Parathyroid adenoma (tissue), 2 donors: ENCODE data around the gene KIF26B.

Source experiments
- H2AFZ ChIP-seq: fragments of 300-600 bp; sonication (generic); one replicate; pipeline ENCODE4 v1.7.0; 2017; ENCODE audit warnings: antibody characterized with exemption, mild to moderate bottlenecking
- H3K27ac ChIP-seq: fragments of 300-600 bp; sonication (generic); one replicate; pipeline ENCODE4 v1.7.0; 2017
- H3K27me3 ChIP-seq: fragments of 300-600 bp; sonication (generic); one replicate; pipeline ENCODE4 v1.7.0; 2017; ENCODE audit warnings: low read length; ENCODE audit not compliant: control insufficient read depth, insufficient read depth
- H3K36me3 ChIP-seq: fragments of 300-600 bp; sonication (generic); one replicate; pipeline ENCODE4 v1.7.0; 2017; ENCODE audit warnings: low read length; ENCODE audit not compliant: control insufficient read depth, insufficient read depth
- H3K4me1 ChIP-seq: fragments of 300-600 bp; sonication (generic); one replicate; pipeline ENCODE4 v1.7.0; 2017; ENCODE audit warnings: control low read depth
- H3K4me2 ChIP-seq: fragments of 300-600 bp; sonication (generic); one replicate; pipeline ENCODE4 v1.7.0; 2017; ENCODE audit warnings: low read length
- H3K4me3 ChIP-seq: fragments of 300-600 bp; sonication (generic); one replicate; pipeline ENCODE4 v1.7.0; 2017; ENCODE audit warnings: low read depth, low read length
- H3K79me2 ChIP-seq: fragments of 300-600 bp; sonication (generic); one replicate; pipeline ENCODE4 v1.7.0; 2017; ENCODE audit warnings: control low read depth
- H3K9ac ChIP-seq: fragments of 300-600 bp; sonication (generic); one replicate; pipeline ENCODE4 v1.7.0; 2017; ENCODE audit warnings: mild to moderate bottlenecking
- H3K9me3 ChIP-seq: fragments of 300-600 bp; sonication (generic); one replicate; pipeline ENCODE4 v1.7.0; 2017; ENCODE audit warnings: low read length; ENCODE audit not compliant: control insufficient read depth
- CTCF ChIP-seq: fragments of 300-600 bp; sonication (generic); IDR thresholded peaks from one replicate; pipeline ENCODE4 v1.7.0; 2017; ENCODE audit warnings: antibody characterized with exemption, mild to moderate bottlenecking
- donor health status: primary hyperparathyroidism.

KIF26B gene

GRCh38 chr1:245749053-245749452 is 594.3 kb downstream of the KIF26B start:
- no peaks in the 10 kb centered on the region for H3K79me2 ChIP-seq
- no peaks in the 10 kb centered on the region for H3K27me3 ChIP-seq
- no peak overlapping the region for H2AFZ ChIP-seq
- no peak overlapping the region for H3K4me2 ChIP-seq
- H3K9me3 ChIP-seq: no peaks in the 10 kb centered on the region
- no peaks in the 10 kb centered on the region for H3K36me3 ChIP-seq
- no peak for TF ChIP-seq CTCF
- H3K27ac ChIP-seq: no peak overlapping the region
- no peak overlapping the region for H3K4me3 ChIP-seq
- no peaks in the 10 kb centered on the region for H3K4me1 ChIP-seq
- H3K9ac ChIP-seq: no peak overlapping the region

GRCh38 chr1:245750261-245750660 is 595.5 kb downstream of the KIF26B start:
- Histone ChIP-seq H3K36me3 (no peaks in the 10 kb centered on the region), H3K4me3 (no peak overlapping the region), H3K79me2 (no peaks in the 10 kb centered on the region), H3K9me3 (no peaks in the 10 kb centered on the region), H3K27me3 (no peaks in the 10 kb centered on the region), H3K4me2 (no peak overlapping the region), H3K9ac (no peak overlapping the region), H3K27ac (no peak overlapping the region), H2AFZ (no peak overlapping the region), H3K4me1 (no peaks in the 10 kb centered on the region)
- no peak for TF ChIP-seq CTCF

- TF ChIP-seq CTCF: no peak
- Histone ChIP-seq H3K9me3 (no peaks in the 10 kb centered on the region), H3K27ac (no peak overlapping the region), H3K4me3 (no peak overlapping the region), H3K9ac (no peak overlapping the region), H3K36me3 (no peaks in the 10 kb centered on the region), H2AFZ (no peak overlapping the region), H3K27me3 (no peaks in the 10 kb centered on the region), H3K4me2 (no peak overlapping the region), H3K79me2 (no peaks in the 10 kb centered on the region), H3K4me1 (no peaks in the 10 kb centered on the region)
These were observed 596.3 kb downstream of the KIF26B start for GRCh38 chr1:245751116-245751515.

GRCh38 chr1:245751726-245752470 is 597.1 kb downstream of the KIF26B start:
- Histone ChIP-seq H3K79me2 (no peaks in the 10 kb centered on the region), H3K4me2 (no peak overlapping the region), H3K4me1 (no peaks in the 10 kb centered on the region), H3K36me3 (no peaks in the 10 kb centered on the region), H3K27ac (no peak overlapping the region), H3K27me3 (no peaks in the 10 kb centered on the region), H3K9ac (no peak overlapping the region), H2AFZ (no peak overlapping the region), H3K4me3 (no peak overlapping the region), H3K9me3 (no peaks in the 10 kb centered on the region)
- no peak for TF ChIP-seq CTCF

GRCh38 chr1:245752561-245752960 is 597.8 kb downstream of the KIF26B start:
- Histone ChIP-seq H3K79me2 (no peaks in the 10 kb centered on the region), H3K4me3 (no peak overlapping the region), H3K27me3 (no peaks in the 10 kb centered on the region), H3K4me2 (no peak overlapping the region), H3K9me3 (no peaks in the 10 kb centered on the region), H3K9ac (no peak overlapping the region), H3K27ac (no peak overlapping the region), H2AFZ (no peak overlapping the region), H3K4me1 (no peaks in the 10 kb centered on the region), H3K36me3 (no peaks in the 10 kb centered on the region)
- no peak for TF ChIP-seq CTCF
